ENCODE data around the gene ST6GALNAC5.
A peak's percentile ranks its signal among the peaks of the same experiment; 100 is the strongest.
"Not testable (repeated sequence)": the region's sequence is repeated elsewhere in the genome, so short reads cannot be mapped to it uniquely, and the experiment has no call there.

Gene ST6GALNAC5

GRCh38 chr1:76867342-76868130, at the start of gene ST6GALNAC5:
Gene ST6GALNAC5 (plus strand): TSS chr1:76867480.
- DNase-seq, result peak in 1 of 2 donors; percentile 2

DNA sequence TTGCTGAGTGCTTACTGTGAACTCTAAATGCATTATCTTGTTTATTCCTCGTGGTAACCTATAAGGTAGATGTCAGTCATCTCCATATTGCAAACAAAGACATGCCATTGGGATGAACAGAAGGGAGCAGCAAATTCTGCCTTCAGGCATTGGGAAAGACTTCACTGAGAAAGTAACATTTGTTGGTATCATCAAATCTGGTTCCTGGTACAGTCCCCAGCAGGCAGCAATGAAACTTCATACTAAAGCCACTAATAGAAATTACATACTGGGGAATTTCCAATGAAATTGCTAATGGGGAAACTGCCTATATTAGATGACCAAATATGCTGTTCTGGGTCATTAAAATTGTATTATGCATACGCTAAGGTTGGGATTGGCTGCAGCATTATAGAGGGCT, 47.3 kb upstream of the ST6GALNAC5 start:
- DNase-seq, result no peak

GRCh38 chr1:76822961-76823360, 44.3 kb upstream of the ST6GALNAC5 start:
- DNase-seq, result not testable (repeated sequence)

DNA sequence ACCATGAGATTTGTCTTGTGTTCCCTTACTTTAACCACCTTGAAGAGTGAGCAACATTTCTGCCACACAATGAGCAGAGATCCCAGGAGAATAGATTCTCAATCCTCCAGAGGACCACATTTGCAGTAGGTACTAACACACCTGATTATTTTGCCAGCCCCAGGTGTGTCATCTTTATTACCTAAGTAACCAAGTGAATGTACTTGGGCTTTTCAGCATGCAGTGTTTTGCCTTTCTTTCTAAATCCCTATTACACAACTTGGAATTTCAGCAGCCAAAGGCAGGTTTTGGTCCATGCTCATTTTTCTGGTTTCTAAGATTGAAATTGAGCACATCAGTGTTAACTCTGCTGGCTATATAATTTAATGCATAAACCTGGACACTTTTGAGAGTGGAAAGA, 43.2 kb upstream of the ST6GALNAC5 start:
- no peak for DNase-seq

GRCh38 chr1:76826072-76826845, 41.0 kb upstream of the ST6GALNAC5 start:
- DNase-seq, result no peak

DNA sequence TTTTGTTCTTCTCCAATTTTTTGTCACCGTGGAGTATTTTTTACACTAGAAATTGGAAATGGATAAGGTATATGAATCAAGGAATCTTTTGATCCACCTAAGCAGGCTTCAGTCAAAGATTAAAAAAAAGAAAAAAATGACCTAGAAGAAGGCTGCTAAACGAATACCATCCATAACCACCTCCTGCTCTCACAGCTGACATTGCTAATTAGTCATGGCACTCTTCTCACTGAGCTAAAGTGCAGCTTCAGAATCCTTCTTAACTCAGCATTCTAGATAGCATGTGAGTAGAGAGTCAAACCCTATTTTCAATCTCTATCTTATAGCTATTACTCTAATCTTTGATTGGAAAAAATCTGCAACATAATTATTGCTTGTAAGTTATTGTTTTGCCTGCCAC, 40.2 kb upstream of the ST6GALNAC5 start:
- no peak for DNase-seq

- DNase-seq, result no peak
Measured at GRCh38 chr1:76830373-76830772, 36.9 kb upstream of the ST6GALNAC5 start.

DNA sequence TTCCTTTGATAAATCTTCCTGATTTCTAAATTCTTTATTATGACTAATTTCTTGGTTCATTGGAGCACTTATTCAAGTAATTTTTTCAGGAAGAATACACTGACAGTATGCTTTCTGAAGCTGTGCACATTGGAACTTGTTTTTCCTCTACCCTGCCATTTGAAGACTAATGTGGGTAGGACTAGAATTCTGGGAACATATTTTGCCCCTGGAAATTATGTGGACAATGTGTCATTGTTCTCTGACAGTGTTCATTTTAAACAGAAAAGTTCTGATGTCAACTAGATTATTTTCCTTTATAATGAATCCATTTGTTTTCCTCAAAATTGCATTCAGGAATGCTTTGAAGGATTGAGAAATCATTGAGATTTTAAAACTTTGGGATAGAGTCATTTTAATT, 34.8 kb upstream of the ST6GALNAC5 start:
- no peak for DNase-seq

GRCh38 chr1:76833151-76833550, 34.1 kb upstream of the ST6GALNAC5 start:
- DNase-seq, result no peak

DNA sequence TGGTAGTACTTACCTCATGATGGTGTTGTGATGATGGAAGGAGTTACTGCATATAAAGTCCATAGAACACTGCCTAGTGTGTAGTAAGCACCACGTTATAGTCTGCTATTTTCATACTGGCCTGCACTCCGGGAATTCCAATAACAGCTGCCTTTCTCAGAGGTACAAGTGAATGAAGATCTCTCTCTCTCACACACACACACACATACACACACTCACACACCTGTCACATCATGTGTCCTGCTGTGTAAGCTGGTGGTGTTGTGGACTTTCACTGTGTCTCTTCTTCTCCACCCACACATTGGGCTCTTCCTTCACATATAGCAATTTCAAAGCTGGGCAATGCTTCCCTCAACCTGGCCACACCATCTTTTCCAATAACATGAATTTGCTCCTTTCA, 33.4 kb upstream of the ST6GALNAC5 start:
- no peak for DNase-seq

- DNase-seq, result no peak
Measured at GRCh38 chr1:76835203-76835602, 32.1 kb upstream of the ST6GALNAC5 start.

- DNase-seq, result no peak
Measured at GRCh38 chr1:76840278-76840677, 27.0 kb upstream of the ST6GALNAC5 start.

DNA sequence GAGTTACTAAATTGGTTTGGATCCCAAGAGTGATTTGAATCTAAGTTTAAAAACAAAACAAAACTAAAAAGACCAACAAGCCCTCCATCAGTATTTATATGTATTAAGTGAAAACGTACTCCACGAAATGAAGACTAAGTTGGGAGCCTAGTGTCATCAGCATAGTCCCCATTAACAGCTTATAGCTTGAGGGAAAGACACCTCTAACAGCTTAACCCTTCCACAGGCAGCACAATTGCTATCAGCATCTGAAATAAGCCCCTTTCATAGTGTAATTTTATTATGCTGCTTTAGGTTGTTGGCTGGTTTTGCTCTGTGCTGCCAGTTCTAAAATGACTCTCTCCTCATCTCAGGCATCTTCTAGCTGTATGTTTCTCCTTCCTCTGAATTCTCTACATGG, 25.8 kb upstream of the ST6GALNAC5 start:
- no peak for DNase-seq

GRCh38 chr1:76843821-76844464, 23.3 kb upstream of the ST6GALNAC5 start:
- no peak for DNase-seq

- no peak for DNase-seq
Measured at GRCh38 chr1:76854255-76854654, 13.0 kb upstream of the ST6GALNAC5 start.

- no peak for DNase-seq
Measured at GRCh38 chr1:76856104-76856503, 11.2 kb upstream of the ST6GALNAC5 start.

DNA sequence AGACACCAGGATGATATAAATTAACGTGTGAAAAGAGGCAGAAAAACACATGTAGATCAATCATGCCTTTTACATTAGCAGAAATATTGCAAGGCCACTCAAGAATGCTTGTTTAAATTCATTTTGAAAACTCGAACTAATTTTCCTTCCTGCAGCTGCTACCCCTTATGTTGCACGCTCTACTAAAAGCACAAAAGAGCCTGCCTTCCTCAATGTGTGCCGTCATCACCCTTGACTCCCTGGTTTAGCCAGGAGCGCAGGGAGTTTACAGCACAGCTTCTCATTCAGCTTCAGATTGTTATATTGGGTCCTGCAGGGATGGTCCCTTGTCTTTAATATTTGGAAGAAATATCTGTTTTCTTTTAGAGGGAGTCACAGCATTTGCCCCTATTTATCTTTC, 10.1 kb upstream of the ST6GALNAC5 start:
- no peak for DNase-seq

GRCh38 chr1:76857973-76858372, 9.3 kb upstream of the ST6GALNAC5 start:
- DNase-seq, result no peak

GRCh38 chr1:76861149-76861548, 6.1 kb upstream of the ST6GALNAC5 start:
- no peak for DNase-seq

DNA sequence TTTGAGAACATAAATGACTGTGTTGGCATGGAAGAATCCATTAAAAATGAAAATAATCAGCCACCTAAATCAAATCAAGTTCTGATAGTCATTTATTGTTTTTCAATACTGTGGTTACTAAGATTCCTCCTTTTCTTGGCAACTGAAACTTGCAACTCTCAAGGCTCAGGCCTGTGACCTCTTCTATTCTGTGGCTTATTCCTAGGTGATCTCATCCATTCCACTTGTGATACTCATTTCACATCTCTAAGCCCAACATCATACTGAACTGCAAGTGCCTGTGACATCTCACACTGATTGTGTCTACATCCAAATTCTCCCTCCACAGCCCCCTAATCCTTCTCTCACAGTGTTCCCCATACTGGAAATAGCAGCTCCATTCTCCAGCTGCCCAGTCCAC, 4.8 kb upstream of the ST6GALNAC5 start:
- no peak for DNase-seq

- no peak for DNase-seq
Measured at GRCh38 chr1:76864383-76864782, 2.9 kb upstream of the ST6GALNAC5 start.

- DNase-seq, result no peak
Measured at GRCh38 chr1:76865696-76866286, 1.5 kb upstream of the ST6GALNAC5 start.

- no peak for DNase-seq
Measured at GRCh38 chr1:76866566-76866965, 714 bp upstream of the ST6GALNAC5 start.

Measured in stimulated activated CD4-positive, alpha-beta T cell treated with anti-CD3 and anti-CD28 coated beads, Interleukin-2, amount 100 ng/mL, for 48 hours (primary cell).